ENCODE data around the gene AADACL3. TPM values are rescaled to one million over a fixed set of nuclear protein-coding genes. Genes with fewer than 3 reads are reported as not detected.

The AADACL3 gene
- total and polyA plus RNA-seq, 2 experiments from 2014 or later = 0.10 TPM; not detected in 1

DNA sequence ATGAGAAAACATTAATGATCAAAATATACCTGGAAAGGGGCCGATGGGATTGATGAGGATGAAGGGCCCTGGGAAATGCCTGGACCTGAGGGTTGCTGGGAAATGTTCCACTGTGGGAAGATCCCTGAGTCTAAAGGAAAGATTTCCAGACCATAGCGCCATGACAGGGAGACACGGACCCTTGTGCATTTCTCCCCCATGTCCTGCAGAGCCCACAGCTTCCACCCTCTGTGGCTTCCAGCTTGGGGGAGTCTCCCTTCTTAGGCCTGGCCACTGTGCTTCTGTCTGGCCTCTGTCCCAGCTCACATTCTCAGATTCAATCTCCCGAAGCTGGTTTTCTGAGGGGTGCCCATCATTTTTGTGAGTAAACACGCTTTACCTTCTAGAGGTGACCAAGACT is 56.6 kb downstream of the AADACL3 start:
- Histone ChIP-seq H3K9me2 (replicated peaks; ENCODE audit: insufficient read depth) (no peaks in the 10 kb centered on the region), H3K27ac (no peak overlapping the region), H3K4me1 (ENCODE audit: insufficient read depth) (no peaks in the 10 kb centered on the region), H2AFZ (no peak overlapping the region), H3K4me2 (no peak overlapping the region), H3K79me2 (no peaks in the 10 kb centered on the region), H4K20me1 (ENCODE audit: insufficient read depth, poor library complexity, severe bottlenecking) (no peaks in the 10 kb centered on the region), H3K36me3 (replicated peaks; ENCODE audit: insufficient read depth, low read depth) (no peaks in the 10 kb centered on the region), H3K4me3 (no peak overlapping the region), H3K9me3 (ENCODE audit: low read depth) (no peaks in the 10 kb centered on the region), H3K27me3 (no peaks in the 10 kb centered on the region)
- TF ChIP-seq EZH2phosphoT487 (IDR thresholded peaks at IDR 0.05; ENCODE audit: low read depth, severe bottlenecking, unreplicated experiment) (no peak), EZH2 (IDR thresholded peaks at IDR 0.05; ENCODE audit: borderline replicate concordance) (no peak)
- TF ChIP-seq, protein P1, sequence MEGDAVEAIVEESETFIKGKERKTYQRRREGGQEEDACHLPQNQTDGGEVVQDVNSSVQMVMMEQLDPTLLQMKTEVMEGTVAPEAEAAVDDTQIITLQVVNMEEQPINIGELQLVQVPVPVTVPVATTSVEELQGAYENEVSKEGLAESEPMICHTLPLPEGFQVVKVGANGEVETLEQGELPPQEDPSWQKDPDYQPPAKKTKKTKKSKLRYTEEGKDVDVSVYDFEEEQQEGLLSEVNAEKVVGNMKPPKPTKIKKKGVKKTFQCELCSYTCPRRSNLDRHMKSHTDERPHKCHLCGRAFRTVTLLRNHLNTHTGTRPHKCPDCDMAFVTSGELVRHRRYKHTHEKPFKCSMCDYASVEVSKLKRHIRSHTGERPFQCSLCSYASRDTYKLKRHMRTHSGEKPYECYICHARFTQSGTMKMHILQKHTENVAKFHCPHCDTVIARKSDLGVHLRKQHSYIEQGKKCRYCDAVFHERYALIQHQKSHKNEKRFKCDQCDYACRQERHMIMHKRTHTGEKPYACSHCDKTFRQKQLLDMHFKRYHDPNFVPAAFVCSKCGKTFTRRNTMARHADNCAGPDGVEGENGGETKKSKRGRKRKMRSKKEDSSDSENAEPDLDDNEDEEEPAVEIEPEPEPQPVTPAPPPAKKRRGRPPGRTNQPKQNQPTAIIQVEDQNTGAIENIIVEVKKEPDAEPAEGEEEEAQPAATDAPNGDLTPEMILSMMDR (IDR thresholded peaks at IDR 0.05; ENCODE audit: poor library complexity) = no peak
- 93% methylated on average over 5 of the region's 5 CpGs for WGBS (ENCODE audit: low lambda C conversion rate, missing lambda C conversion rate)
- no peak for DNase-seq (ENCODE audit: low spot score)

DNA sequence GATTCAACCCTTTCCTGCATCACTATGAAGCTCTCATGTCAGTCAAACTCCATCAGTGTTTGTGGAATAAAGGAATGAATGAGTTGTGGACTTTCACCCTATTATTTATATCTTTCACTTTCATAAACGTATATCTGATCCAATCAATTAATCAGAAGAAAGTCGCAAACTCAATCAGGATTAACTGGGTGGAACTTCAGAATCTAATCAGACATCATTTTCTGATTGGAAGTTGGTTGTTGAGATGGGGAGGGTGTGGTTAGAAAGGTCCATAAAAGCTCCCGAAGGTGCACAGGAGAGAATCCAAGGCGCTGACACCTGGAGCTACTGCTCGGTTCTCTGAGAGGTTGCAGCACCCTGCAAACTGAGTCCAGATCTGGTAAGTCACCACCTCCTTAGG is 57.5 kb downstream of the AADACL3 start, which contains the start of gene PRAMEF12:
PRAMEF12 (plus strand) TSS at position 301 of the 400 bp plus-strand sequence. CDS start 1,130 bp downstream, outside the sequence.
- Histone ChIP-seq H3K27ac (no peak within 1 kb of the TSS), H4K20me1 (ENCODE audit: insufficient read depth, poor library complexity, severe bottlenecking) (no peaks in the 10 kb centered on the region), H3K4me1 (ENCODE audit: insufficient read depth) (no peaks in the 10 kb centered on the region), H3K79me2 (no peaks in the 10 kb centered on the region), H3K4me3 (no peak within 1 kb of the TSS), H3K36me3 (replicated peaks; ENCODE audit: insufficient read depth, low read depth) (no peaks in the 10 kb centered on the region), H3K4me2 (no peak within 1 kb of the TSS), H3K9me2 (replicated peaks; ENCODE audit: insufficient read depth) (no peaks in the 10 kb centered on the region), H3K9me3 (ENCODE audit: low read depth) (no peaks in the 10 kb centered on the region), H3K27me3 (no peaks in the 10 kb centered on the region), H2AFZ (no peak within 1 kb of the TSS)
- TF ChIP-seq EZH2phosphoT487 (IDR thresholded peaks at IDR 0.05; ENCODE audit: low read depth, severe bottlenecking, unreplicated experiment) (no peak), EZH2 (IDR thresholded peaks at IDR 0.05; ENCODE audit: borderline replicate concordance) (no peak)
- TF ChIP-seq, protein P1 (IDR thresholded peaks at IDR 0.05; ENCODE audit: poor library complexity) = no peak
- no peak for DNase-seq (ENCODE audit: low spot score)
- WGBS (ENCODE audit: low lambda C conversion rate, missing lambda C conversion rate) = 88% methylated on average over 5 of the region's 5 CpGs

DNA sequence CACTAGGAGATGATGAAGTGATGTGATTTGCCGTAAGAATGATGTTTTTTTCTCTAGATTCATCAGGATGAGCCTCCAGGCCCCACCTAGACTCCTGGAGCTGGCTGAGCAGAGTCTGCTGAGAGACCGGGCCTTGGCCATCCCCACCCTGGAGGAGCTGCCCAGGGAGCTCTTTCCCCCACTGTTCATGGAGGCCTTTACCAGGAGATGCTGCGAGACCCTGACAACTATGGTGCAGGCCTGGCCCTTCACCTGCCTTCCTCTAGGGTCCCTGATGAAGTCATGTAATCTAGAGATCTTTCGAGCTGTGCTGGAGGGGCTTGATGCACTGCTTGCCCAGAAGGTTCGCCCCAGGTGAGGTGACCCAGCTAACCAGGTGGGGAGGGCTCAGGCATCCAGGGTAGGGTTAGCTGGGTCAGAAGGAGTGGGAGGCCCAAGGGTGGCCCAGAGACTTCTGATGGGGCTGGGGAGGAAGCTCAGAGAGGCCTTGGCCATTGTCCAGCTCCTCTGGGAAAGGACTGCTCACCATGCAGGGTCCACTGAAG is 59.0 kb downstream of the AADACL3 start:
- 81% methylated on average over 5 of the region's 5 CpGs for WGBS (ENCODE audit: low lambda C conversion rate, missing lambda C conversion rate)
- Histone ChIP-seq H3K36me3 (replicated peaks; ENCODE audit: insufficient read depth, low read depth) (no peaks in the 10 kb centered on the region), H3K27ac (no peak overlapping the region), H3K79me2 (no peaks in the 10 kb centered on the region), H3K4me2 (no peak overlapping the region), H4K20me1 (ENCODE audit: insufficient read depth, poor library complexity, severe bottlenecking) (no peaks in the 10 kb centered on the region), H3K27me3 (no peaks in the 10 kb centered on the region), H3K4me3 (no peak overlapping the region), H3K9me3 (ENCODE audit: low read depth) (no peaks in the 10 kb centered on the region), H2AFZ (no peak overlapping the region), H3K9me2 (replicated peaks; ENCODE audit: insufficient read depth) (no peaks in the 10 kb centered on the region), H3K4me1 (ENCODE audit: insufficient read depth) (no peaks in the 10 kb centered on the region)
- no peak for TF ChIP-seq EZH2 (IDR thresholded peaks at IDR 0.05; ENCODE audit: borderline replicate concordance)
- TF ChIP-seq EZH2phosphoT487 (IDR thresholded peaks at IDR 0.05; ENCODE audit: low read depth, severe bottlenecking, unreplicated experiment) = no peak
- TF ChIP-seq, protein P1 (IDR thresholded peaks at IDR 0.05; ENCODE audit: poor library complexity) = no peak
- no peak for DNase-seq (ENCODE audit: low spot score)

Measured in hepatocyte (in vitro differentiated cells).